Activated T-helper 9 cell treated with anti-CD3 and anti-CD28 coated beads, Interleukin-2, amount 50 U/mL, for 16 hours (primary cell): ENCODE measurements around the gene STRN3.
"Not testable (repeated sequence)": the region's sequence is repeated elsewhere in the genome, so short reads cannot be mapped to it uniquely, and the experiment has no call there.

ENCODE experiments used
- DNase-seq: peaks from one replicate; pipeline ENCODE4 v3.0.0-alpha.2; 2020; ENCODE audit warnings: low read depth

The STRN3 gene

DNA sequence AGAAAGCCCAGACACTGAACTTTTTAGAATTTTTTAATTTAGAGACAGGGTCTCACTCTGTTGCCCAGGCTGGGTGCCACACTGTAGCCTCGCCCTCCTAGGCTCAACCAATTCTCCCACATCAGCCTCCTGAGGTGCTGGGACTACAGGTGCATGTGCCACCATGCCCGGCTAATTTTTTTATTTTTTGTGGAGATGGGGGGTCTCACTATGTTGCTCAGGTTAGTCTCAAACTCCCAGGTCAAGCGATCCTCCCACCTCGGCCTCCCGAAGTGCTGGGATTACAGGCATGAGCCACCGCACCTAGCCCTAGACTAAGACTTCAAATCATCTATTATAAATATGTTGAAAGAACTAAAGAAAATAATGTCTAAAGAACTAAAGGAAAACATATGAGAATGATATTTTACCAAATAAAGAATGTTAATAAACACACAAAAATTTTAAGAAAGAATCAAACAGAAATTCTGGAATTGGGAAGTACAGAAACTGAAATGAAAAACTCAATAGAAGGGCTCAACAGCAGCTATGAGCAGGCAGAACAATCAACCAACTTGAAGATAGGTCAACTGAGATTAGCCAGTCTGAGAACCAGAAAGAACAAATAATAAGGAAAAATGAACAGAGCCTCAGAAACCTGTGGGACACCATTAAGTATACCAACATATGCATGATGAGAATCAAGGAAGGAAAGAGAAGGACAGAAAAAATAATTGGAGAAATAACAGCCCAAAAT, 27.0 kb downstream of the STRN3 start:
- no peak for DNase-seq

DNA sequence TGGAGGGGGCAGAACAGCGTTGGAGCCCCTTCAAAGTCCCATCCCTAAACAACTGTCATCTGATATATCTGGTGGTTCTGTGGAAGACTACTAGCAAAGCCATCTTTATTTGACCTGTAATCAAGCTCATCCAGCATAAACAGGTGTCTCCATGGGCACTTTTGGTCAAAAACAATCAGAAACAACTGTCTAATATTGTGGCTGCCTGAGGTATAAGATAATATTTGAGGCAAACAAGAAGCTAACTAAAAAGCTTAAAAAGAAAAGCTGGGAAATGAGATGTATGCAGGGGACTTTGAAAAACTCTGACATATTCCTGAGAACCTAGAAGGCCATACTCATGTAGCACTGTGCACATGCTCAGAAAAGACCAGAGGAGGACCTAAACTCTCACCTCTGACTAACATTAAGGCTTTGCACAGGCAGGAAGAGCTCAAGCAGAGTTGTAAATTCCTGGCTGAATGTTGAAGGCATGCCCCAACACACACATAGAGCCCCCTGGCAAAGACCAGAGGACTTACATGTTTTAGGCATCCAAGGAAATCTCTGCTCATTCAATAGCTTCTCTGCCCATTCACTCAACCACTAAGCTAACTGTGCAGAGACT, 28.0 kb downstream of the STRN3 start:
- DNase-seq = no peak

DNA sequence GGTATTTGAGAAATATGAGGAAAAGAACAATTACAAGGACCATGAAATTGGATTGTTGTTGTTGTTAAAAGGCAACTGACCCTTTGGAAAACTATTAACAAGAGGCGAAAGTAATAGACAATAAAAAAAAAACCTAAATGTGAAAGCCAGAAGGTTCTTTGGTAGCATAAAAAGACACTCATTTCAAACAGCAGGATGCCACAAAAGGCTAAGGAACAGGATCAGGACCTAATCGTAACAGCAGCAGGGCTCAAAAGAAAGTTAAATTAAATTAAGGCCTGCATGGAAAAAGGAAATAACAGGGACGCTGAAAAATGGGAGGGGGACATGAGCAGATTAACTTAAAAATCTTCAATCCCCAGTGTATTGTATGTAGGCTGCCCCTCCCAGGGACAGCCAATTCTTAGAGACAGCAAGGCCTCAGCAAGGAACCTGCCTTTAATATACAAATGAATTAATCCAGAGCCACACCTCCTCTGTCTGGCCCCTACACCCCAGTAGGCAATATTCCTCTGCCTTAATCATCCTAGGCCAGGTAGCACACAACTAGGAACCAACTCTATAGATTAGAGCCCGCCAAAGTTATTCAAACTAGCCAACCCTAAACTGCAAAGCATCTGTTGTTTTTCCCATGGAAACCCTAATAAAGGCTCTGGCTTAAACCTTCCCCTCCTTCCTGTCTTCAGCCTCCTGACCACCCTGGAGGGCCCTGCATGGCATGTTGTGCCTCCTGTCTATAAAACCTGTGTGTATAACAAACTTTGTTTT, 29.1 kb downstream of the STRN3 start:
- no peak for DNase-seq

DNA sequence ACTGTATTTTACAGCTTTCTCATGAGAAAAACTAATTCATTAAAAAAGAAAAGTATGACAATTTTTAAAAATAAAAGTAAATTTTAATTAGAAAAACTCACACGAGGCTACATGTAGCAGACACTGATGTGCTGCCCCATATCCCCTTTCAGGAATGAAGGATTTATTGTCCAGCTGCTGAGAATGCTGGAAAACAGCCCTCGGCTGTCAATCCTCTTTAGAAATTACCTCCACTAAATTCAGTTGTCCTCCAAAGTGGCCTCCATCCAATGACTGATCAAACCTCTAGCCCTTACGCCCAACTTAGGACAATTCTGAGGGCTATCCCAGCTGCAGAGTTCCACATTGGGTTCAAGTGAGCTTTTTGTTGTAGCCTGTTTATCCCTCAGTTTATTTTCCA, 30.5 kb downstream of the STRN3 start:
- DNase-seq = no peak

DNA sequence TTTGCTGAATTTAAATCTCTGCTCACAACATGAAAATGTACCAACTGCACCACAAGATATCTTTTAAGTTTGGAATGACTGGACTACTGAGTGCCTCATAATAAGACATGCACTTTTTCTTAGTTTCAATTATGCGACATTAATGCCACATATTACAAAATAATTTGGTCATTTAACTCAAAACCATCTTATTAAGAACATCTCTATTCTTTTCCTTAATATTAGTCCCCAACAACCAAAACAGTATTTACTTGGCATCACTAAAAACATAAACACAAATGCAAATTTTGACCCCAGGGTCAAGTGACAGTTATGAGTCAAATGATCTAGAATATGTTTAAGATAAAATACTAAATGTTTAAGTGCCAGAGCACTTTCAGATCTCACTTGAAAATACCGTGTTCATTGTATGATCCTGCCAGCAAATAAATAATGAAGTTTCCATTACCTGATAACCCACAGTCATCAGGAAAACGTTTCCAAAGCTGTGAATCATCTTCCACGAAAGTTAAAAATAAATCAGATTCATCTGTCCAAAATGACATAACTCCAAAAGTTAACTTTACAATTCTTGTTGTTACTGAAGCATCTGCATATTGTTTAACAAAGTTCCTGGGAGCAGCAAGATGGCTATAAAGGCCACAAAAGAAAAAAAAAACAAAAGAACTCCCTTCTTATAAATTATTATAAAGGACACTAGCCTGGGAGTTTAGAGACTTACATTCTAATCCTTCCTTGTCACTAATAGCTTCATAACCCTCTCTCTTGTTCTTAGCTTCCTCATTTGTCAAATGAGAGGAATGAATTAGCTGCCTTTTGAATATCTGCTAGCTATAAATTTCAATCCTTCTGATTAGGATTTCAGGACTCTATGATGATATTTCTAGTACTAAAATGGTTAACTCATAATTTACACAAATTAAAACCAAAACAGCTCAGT, 31.2 kb downstream of the STRN3 start:
- DNase-seq = no peak

DNA sequence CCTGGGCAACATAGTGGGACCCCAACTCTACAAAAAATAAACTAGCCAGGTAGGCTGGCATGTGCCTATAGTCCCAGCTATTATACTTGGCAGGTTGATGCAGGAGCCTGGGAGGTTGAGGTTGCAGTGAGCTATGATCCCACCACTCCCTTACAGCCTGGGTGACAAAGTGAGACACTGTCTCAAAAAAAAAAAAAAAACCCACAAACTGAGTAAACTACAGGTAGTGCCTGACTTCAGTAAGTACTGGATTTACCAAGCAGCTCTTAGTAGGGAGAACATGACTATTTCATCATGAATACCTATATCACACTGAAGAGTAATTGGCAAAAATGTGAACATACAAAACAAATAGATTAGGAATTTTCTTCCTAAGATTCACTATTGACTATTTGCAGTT, 33.1 kb downstream of the STRN3 start:
- DNase-seq = no peak

DNA sequence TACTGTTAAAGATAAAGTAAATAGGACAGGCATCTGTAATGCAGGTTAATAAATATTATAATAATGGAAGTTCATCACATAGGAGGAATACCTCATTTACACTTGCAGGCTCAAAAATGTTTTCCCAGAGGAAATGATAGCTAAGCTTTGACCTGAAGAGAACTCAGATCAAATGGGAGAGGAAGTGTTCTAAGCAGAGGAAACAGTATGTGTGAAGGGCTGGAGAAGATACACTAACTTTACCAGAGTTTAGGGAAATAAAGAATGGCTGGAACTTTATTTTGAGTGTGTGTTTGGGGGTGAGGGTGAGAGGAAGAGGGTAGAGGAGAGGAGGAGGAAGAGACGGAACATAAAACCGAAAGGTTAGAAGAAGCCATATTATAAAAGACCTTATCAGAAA, 34.8 kb downstream of the STRN3 start:
- DNase-seq = no peak

DNA sequence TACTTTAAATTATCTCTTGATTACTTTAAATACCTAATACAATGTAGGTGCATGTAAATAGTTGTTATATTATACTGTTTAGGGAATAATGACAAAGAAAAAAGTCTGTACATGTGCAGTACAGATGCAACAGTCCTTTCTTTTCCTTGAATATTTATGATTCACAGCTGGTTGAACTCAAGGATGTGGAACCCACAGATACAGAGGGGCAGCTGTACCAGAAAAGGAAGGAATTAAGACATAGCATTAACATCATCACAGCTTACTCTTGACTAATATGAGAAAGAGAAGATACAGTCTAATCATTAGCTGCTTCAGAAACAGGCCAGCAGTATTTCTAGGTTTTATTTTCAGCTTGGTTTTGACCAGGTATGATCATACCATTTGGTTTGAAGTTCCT, 35.4 kb downstream of the STRN3 start:
- DNase-seq = no peak

DNA sequence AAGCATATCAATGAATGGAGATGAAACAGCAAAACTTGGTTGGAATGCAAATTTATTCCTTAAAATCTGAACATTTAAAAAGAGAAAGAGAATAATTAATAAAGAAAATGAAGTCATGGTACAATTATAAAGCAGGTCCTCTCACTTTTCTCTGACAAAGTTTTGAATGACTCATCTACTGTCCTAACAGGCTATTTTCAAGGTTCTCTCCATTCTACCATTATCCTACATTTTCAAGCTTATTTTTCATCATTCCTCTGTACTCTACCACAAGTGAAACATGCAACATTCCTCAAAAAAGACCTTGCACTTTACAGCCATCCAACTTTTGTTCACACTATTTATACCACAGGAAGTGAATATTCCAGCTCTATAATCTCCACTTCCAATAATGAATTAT, 37.7 kb downstream of the STRN3 start:
- DNase-seq = no peak

DNA sequence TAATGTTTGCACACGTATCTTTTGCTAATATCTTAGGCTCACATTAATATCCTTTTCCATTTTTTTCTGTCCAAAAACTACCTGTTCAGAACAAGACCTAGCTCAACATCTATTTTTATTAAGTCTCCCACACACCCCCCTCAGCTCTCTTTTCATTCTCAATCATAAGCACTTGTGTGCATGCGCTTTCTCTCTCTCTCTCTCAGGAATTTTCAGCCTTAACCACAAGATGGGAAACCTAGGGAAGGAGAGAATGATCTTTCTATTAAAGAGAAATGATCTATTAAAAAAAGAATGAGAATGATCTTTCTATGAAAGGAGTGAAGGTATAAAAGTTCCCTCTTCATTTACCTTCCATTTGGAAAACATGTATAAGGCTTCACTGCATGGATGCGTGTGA, 40.4 kb downstream of the STRN3 start:
- no peak for DNase-seq

DNA sequence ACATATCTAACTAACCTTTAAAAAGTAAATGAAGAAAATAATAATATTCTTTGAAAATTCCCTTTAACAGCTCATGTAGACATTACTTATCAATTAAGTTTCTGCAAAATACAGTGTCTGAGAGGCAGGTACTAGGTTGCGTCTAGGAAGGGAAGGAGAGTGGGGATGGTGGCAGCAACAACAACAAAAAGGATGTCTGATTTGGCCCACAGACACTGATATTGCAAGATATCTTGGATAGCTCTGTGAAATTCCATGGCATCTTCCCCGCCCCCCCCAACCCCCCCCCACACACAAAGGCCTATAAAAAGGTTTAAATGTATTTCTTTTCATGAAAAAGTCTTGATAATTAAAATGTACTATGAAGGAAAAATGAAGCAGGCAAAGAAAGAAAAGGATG, 42.3 kb downstream of the STRN3 start:
- no peak for DNase-seq

DNA sequence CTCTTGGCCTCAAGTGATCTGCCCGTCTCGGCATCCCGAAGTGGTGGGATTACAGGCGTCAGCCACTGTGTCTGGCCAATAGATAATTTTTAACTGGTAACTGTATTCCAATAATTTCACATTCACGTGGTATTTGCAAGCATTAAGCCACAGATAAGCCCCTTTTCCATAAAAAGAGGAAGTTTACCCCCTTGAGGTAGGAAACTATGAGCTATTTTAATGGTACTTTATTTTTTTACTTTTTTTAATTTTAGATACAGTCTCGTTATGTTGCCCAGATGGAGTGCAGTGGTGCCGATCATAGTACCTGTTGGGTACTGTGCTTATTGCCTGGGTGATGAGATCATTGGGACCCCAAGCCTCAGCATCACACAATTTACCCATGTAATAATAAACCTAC, 43.6 kb downstream of the STRN3 start:
- no peak for DNase-seq

DNA sequence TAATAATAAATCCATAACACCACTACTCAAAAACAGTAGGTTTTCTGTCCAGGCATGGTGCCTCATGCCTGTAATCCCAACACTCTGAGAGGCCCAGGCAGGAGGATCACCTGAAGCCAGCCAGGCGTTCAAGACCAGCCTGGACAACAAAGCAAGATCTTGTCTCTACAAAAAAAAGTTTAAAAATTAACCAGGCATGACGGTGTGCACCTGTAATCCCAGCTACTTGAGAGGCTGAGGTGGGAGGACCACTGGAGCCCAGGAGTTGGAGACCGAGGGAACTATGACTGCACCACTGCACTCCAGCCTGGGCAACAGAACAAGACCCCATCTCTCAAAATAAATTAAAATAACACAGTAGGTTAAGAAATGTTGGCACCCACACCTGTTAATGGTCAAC, 45.2 kb downstream of the STRN3 start:
- no peak for DNase-seq

DNA sequence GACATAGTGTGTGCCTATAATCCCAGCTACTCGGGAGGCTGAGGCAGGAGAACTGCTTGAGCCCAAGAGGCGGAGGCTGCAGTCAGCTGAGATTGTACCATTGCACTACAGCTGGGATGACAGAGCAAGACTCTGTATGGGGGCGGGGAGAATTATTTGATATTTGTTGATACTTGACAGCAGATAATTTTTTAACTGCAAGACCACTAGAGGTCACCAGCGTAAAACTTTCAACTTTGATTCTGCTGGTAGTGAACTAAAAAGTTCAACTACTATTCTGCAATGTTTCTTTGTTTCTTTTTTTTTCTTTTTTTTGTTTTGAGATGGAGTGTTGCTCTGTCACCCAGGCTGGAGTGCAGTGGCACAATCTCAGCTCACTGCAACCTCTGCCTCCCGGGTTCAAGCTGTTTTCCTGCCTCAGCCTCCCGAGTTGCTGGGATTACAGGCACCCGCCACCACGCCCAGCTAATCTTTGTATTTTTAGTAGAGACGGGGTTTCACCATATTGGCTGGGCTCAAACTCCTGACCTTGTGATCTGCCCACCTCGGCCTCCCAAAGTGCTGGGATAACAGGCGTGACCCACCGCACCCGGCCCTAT, 46.0 kb downstream of the STRN3 start:
- not testable (repeated sequence) for DNase-seq

DNA sequence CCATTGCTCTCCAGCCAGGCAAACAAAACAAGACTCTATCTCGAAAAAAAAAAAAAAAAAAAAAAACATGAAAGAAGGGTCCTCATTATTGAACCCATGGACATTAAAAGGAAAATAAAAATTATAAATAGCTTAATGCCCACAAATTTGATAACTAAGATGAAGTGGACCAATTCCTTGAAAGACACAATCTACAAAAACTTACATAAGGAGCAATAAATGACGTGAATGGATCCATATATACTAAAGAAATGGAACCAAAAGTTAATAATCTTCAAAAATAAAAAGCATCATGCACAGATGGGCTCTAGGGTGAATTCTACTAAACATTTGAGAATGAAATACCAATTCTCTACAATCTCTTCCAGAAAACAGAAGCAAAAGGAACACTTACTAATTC, 48.4 kb downstream of the STRN3 start:
- no peak for DNase-seq

DNA sequence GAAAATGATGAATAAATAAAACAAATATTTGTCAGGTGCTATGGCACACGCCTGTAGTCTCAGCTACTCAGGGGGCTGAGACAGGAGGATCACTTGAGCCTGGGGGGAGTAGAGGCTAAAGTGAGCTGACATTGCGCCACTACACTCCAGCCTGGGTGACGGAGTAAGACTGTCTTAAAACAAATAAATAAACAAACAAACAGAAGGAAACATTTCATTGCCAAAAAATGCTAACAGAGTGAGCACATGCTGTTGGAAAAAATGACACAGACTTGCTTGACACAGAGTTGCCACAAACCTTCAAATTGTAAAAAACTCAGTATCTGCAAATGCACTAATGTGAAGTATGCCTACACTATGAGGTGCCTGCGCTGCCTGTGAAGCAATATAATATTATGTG, 51.6 kb downstream of the STRN3 start:
- no peak for DNase-seq

DNA sequence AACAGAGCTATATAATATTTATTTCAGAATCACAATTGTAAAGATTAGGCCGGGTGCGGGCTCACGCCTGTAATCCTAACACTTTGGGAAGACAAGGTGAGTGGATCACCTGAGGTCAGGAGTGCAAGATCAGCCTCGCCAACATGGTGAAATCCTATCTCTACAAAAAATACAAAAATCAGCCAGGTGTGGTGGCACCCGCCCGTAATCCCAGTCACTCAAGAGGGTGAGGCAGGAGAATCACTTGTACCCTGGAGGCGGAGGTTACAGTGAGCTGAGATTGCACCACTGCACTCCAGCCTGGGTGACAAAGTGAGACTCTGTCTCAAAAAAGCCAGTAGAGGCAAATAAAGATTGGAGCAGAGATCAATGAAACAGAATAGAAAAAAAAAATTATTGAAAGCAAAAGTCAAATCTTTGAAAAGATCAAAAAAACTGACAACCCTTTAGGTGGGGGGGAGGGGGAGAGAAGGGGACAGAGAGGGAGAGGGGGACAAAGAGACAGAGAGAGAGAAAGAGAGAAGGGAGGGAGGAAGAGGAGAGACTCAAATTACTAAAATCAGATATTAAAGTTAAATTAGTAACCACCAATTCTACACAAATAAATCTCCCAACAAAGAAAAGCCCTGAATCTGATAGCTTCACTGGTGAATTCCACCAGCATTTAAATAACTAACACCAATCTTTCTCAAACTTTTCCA, 53.1 kb downstream of the STRN3 start:
- DNase-seq = no peak

DNA sequence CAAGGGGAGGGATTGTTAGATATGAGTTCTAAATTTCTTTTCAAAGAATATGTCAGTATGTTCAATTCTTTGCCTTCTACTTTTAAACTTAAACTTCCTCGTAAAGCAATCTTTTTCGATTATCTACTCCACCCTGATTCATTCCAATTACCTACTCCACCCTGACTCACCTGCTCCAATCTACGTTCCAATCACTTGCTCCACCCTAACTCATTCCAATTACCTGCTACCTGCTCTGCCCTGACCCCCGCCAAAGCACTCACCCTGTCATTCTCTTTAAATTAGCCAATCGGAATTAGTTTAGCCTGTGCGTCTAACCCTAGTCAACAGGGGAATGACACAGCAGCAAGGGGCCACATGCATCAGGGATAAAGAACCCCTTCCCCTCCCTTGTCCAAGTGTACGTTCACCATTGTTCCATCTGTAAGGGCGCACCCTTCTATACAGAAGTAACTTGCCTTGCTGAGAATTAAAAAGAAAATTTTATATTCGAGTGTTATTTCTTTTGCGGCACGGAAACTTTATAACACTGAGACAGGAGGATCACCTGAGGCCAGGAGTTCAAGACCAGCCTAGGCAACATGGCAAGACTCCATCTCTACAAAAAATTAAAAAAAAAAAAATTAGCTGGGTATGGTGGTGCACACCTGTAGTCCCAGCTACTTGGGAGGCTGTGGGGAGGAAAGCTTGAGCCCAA, 54.0 kb downstream of the STRN3 start:
- not testable (repeated sequence) for DNase-seq

DNA sequence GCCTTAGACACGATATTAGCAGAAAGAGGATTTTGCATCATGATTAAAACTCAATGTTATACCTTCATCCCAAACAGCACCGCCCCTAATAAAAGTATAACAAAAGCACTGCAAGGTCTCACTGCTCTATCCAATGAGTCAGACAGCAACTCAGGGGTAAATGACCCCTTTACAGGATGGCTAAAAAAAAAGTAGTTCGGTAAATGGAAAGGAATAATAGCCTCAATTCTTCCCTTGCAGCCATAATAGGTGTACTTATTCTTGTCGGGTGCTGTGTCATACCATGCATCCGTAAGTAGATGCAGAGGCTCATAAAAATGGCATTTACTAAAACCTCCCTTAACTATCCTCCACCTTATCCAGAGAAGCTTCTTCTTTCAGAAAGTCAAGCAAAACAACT, 54.6 kb downstream of the STRN3 start:
- no peak for DNase-seq

DNA sequence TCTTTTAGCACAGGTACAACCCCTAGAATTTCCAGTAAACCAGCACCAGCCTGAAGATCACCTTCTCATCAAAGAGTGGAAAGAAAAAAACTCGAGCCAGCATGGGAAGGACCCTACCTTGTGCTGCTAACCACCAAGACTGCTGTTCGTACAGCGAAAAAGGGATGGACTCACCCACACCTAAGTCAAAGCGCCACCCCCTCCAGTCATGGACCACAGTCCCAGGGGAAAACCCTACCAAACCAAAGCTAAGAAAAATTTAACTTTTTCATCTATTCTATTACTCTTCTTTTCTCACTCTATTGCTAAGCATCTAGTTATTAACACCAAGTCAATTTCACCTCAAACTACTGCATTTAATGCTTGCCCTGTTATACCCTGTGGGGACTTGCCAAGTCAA, 56.4 kb downstream of the STRN3 start:
- DNase-seq = peak; percentile 3
